T-cell (primary cell): ENCODE results near the gene CROCC. TPM values are rescaled to one million over a fixed set of nuclear protein-coding genes. Genes with fewer than 3 reads are reported as not detected.

Experiments used
- ATAC-seq, 4 experiments: fragments of 200-7000 bp in 3 of 4; fragments of 150-1000 bp in 1 of 4; cut with Tn5 transposase; replicated peaks in 1 of 4; 1 replicate in 3 of 4; 2 replicates in 1 of 4; pipeline ENCODE4 v1.10.0; 2021; ENCODE audit warnings: moderate library complexity in 3 of 4, mild to moderate bottlenecking in 2 of 4, moderate number of reproducible peaks in 1 of 4
- CTCF ChIA-PET, 2 donors: fragments of 300-600 bp; sonication (Branson Sonifier 250); formaldehyde crosslinking; loops; one replicate each; lab custom pipeline; 2022; ENCODE audit warnings: antibody characterized with exemption in 2 of 2; lab: Charles Lee
- POLR2A ChIA-PET, 2 donors: fragments of 300-600 bp; sonication (Branson Sonifier 250); formaldehyde crosslinking; loops; one replicate each; lab custom pipeline; 2022; ENCODE audit warnings: antibody characterized with exemption in 2 of 2; lab: Charles Lee
- DNase-seq, 35 experiments: peaks; one replicate each; pipeline versions ENCODE4 v3.0.0 to v3.0.0-alpha.2; 2013 to 2023
- H3K27ac ChIP-seq: one replicate; pipeline ENCODE4 v1.5.1; 2013; ENCODE audit warnings: low read length
- H3K27me3 ChIP-seq, 2 experiments: replicated peaks in 1 of 2; 1 replicate in 1 of 2; 2 replicates in 1 of 2; pipeline versions ENCODE4 v1.6.1 to v1.7.0; 2013; ENCODE audit warnings: low read length in 1 of 2, mixed read lengths in 1 of 2; ENCODE audit not compliant: control insufficient read depth in 2 of 2, insufficient read depth in 2 of 2; ENCODE audit errors: extremely low read depth in 1 of 2
- H3K36me3 ChIP-seq, 2 donors: 1 replicate in 1 of 2; 2 replicates in 1 of 2; pipeline versions ENCODE4 v1.6.1 to v1.7.0; 2013; ENCODE audit warnings: low read length in 1 of 2; ENCODE audit not compliant: control insufficient read depth in 2 of 2, insufficient read depth in 1 of 2; ENCODE audit errors: extremely low read depth in 1 of 2
- H3K4me1 ChIP-seq, 2 experiments: 1 replicate in 1 of 2; 2 replicates in 1 of 2; pipeline versions ENCODE4 v1.6.1 to v1.7.0; 2013; ENCODE audit warnings: low read length in 2 of 2, mixed read lengths in 1 of 2; ENCODE audit not compliant: insufficient read depth in 2 of 2, control insufficient read depth in 1 of 2; ENCODE audit errors: extremely low read depth in 1 of 2
- H3K4me3 ChIP-seq, 2 donors: 1 replicate in 1 of 2; 2 replicates in 1 of 2; pipeline versions ENCODE4 v1.5.1 to v1.7.0; 2013; ENCODE audit warnings: mild to moderate bottlenecking in 2 of 2, low read length in 1 of 2, moderate library complexity in 1 of 2; ENCODE audit not compliant: control insufficient read depth in 1 of 2; ENCODE audit errors: extremely low read depth in 1 of 2
- H3K9me3 ChIP-seq: 2 replicates; pipeline ENCODE4 v1.7.0; 2013
- H3K27ac Mint-ChIP-seq, 2 donors: one replicate each; pipeline ENCODE4 v1.8.0; 2020 to 2021; ENCODE audit warnings: mild to moderate bottlenecking in 2 of 2, mixed read lengths in 2 of 2
- H3K27me3 Mint-ChIP-seq, 2 donors: one replicate each; pipeline ENCODE4 v1.8.0; 2021 to 2022; ENCODE audit warnings: mixed read lengths in 2 of 2
- H3K36me3 Mint-ChIP-seq: one replicate; pipeline ENCODE4 v1.8.0; 2021; ENCODE audit warnings: mixed read lengths
- H3K4me1 Mint-ChIP-seq, 3 donors: one replicate each; pipeline ENCODE4 v1.8.0; 2020 to 2022; ENCODE audit warnings: mixed read lengths in 3 of 3, mild to moderate bottlenecking in 1 of 3
- H3K4me3 Mint-ChIP-seq, 3 donors: one replicate each; pipeline ENCODE4 v1.8.0; 2020 to 2022; ENCODE audit warnings: mild to moderate bottlenecking in 3 of 3, mixed read lengths in 3 of 3, moderate library complexity in 3 of 3
- H3K9me3 Mint-ChIP-seq, 3 donors: one replicate each; pipeline ENCODE4 v1.8.0; 2020 to 2022; ENCODE audit warnings: mixed read lengths in 3 of 3
- whole genome bisulfite sequencing: methylation state at CpG from one replicate; pipeline ENCODE4 v1.1.5; 2013; ENCODE audit warnings: missing lambda C conversion rate; ENCODE audit not compliant: insufficient coverage; 5-methylcytosine and 5-hydroxymethylcytosine counted together
- total RNA-seq, 35 experiments: library from RNA in 6 of 35; stranded (reverse) in 6 of 35; fragments of 120-200 nt in 1 of 35; gene quantifications; one replicate each; pipeline versions ENCODE4 v1.2.1 to v1.2.4 and lab custom pipeline; 2013 to 2026

Gene CROCC
- total RNA-seq, 5 donors from 2014 or later (not counting 1 experiment from before 2014, with no cell fraction given) = 59.3 to 104 (median 86.4) TPM

- no peak overlapping the region for H3K27ac ChIP-seq
- H3K4me3 Mint-ChIP-seq = no peak overlapping the region
- no CpG with 5 or more reads among the region's 4 CpGs for WGBS
- no peaks in the 10 kb centered on the region for H3K9me3 ChIP-seq
- H3K27me3 Mint-ChIP-seq = peaks cover 19 to 24% of the 10 kb centered on the region in 2 donors
- H3K9me3 Mint-ChIP-seq = no peaks in the 10 kb centered on the region
- POLR2A ChIA-PET = no interaction called here
- H3K4me1 ChIP-seq = peaks cover 0 to 12% of the 10 kb centered on the region in 2 experiments
- peaks cover 13% of the 10 kb centered on the region for H3K36me3 Mint-ChIP-seq
- H3K27ac Mint-ChIP-seq = no peak overlapping the region
- CTCF ChIA-PET = no interaction called here
- DNase-seq (no peak), ATAC-seq (no peak)
- H3K27me3 ChIP-seq = peaks cover 0 to 51% of the 10 kb centered on the region in 2 experiments
- H3K36me3 ChIP-seq = peaks cover 12 to 20% of the 10 kb centered on the region in 2 donors
- peaks cover 10 to 16% (median 11%) of the 10 kb centered on the region in 3 donors for H3K4me1 Mint-ChIP-seq
- no peak overlapping the region for H3K4me3 ChIP-seq
Observed at GRCh38 chr1:16983649-16984048, 61.9 kb downstream of the CROCC start.

- POLR2A ChIA-PET = no interaction called here
- H3K4me3 Mint-ChIP-seq = no peak overlapping the region
- H3K27ac Mint-ChIP-seq = no peak overlapping the region
- H3K4me1 Mint-ChIP-seq = peaks cover 10 to 16% (median 11%) of the 10 kb centered on the region in 3 donors
- H3K36me3 Mint-ChIP-seq = peaks cover 18% of the 10 kb centered on the region
- H3K27me3 Mint-ChIP-seq = peaks cover 19 to 22% of the 10 kb centered on the region in 2 donors
- ATAC-seq = no peak
- CTCF ChIA-PET = no interaction called here
- no peak overlapping the region for H3K27ac ChIP-seq
- peaks cover 0 to 10% of the 10 kb centered on the region in 2 experiments for H3K4me1 ChIP-seq
- H3K9me3 ChIP-seq = no peaks in the 10 kb centered on the region
- 77% methylated on average over 3 of the region's 7 CpGs for WGBS
- peaks cover 0 to 40% of the 10 kb centered on the region in 2 experiments for H3K27me3 ChIP-seq
- H3K4me3 ChIP-seq = no peak overlapping the region
- no peak for DNase-seq
- peaks cover 17 to 25% of the 10 kb centered on the region in 2 donors for H3K36me3 ChIP-seq
- H3K9me3 Mint-ChIP-seq = no peaks in the 10 kb centered on the region
Observed at GRCh38 chr1:16984717-16985116, 63.0 kb downstream of the CROCC start.

DNA sequence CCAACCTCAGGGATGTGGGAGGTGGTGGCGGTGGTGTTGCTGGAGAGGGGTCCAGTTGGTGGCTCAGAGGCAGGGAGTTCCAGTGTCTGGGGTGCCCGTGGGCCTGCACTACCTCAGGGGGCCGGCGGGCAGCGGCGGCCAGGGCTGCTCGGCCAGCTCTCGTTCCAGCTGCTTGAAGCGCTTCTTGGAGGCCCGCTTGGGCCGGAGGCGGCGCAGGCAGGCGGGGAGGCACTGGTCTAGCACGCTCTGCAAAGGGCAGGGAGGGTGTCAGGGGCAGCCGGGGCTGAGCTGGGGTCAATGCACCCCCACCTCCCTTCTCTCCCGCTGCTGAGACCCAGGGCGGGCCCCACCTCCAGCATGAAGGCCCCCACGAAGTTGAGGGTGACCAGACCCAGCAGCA is 64.4 kb downstream of the CROCC start:
- Mint-ChIP-seq H3K9me3 (no peaks in the 10 kb centered on the region), H3K4me3 (no peak overlapping the region), H3K27me3 (peaks cover 14 to 17% of the 10 kb centered on the region in 2 donors), H3K27ac (no peak overlapping the region), H3K36me3 (peaks cover 18% of the 10 kb centered on the region), H3K4me1 (peaks cover 5 to 10% (median 5%) of the 10 kb centered on the region in 3 donors)
- no peak for DNase-seq
- peaks cover 22 to 34% of the 10 kb centered on the region in 2 donors for H3K36me3 ChIP-seq
- ChIA-PET CTCF (no interaction called here), POLR2A (no interaction called here)
- no peak for ATAC-seq
- peaks cover 0 to 30% of the 10 kb centered on the region in 2 experiments for H3K27me3 ChIP-seq
- no peak overlapping the region for H3K27ac ChIP-seq
- H3K4me1 ChIP-seq = no peaks in the 10 kb centered on the region
- H3K4me3 ChIP-seq = no peak overlapping the region
- H3K9me3 ChIP-seq = no peaks in the 10 kb centered on the region
- WGBS = 91% methylated on average over 15 of the region's 19 CpGs

GRCh38 chr1:16986560-16986959 is 64.8 kb downstream of the CROCC start:
- no peak overlapping the region for H3K4me3 Mint-ChIP-seq
- Histone ChIP-seq H3K4me1 (no peaks in the 10 kb centered on the region), H3K27me3 (peaks cover 0 to 25% of the 10 kb centered on the region in 2 experiments), H3K36me3 (peaks cover 22 to 38% of the 10 kb centered on the region in 2 donors), H3K4me3 (no peak overlapping the region), H3K9me3 (no peaks in the 10 kb centered on the region), H3K27ac (no peak overlapping the region)
- no peak overlapping the region for H3K27ac Mint-ChIP-seq
- no peak for ATAC-seq
- peaks cover 9 to 12% of the 10 kb centered on the region in 2 donors for H3K27me3 Mint-ChIP-seq
- ChIA-PET CTCF (no interaction called here), POLR2A (no interaction called here)
- H3K9me3 Mint-ChIP-seq = no peaks in the 10 kb centered on the region
- no peak for DNase-seq
- WGBS = 88% methylated on average over 21 of the region's 23 CpGs
- H3K36me3 Mint-ChIP-seq = peaks cover 21% of the 10 kb centered on the region
- H3K4me1 Mint-ChIP-seq = peaks cover under 1 to 6% (median under 1%) of the 10 kb centered on the region in 3 donors

DNA sequence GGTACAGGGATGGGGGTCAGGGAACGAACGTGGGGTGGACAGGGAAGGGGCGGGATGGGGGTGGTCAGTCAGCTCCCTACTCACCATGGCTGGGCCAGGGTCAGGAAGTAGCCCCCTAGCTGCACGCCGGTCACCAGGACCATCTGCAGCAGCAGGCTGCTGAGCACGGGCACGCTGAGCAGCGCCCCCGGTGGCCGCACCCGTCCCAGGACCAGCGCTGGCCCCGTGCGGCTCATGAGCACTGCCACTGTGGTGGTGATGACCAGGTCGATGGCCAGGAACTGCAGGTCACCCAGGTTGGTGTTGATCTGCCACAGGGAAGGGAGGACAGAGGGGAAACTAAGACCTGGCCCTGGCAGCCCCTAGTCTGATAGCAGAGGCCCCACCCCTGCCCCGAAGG is 65.2 kb downstream of the CROCC start:
- H3K4me3 Mint-ChIP-seq = no peak overlapping the region
- ChIA-PET CTCF (no interaction called here), POLR2A (no interaction called here)
- Histone ChIP-seq H3K27me3 (peaks cover 0 to 21% of the 10 kb centered on the region in 2 experiments), H3K27ac (no peak overlapping the region), H3K36me3 (peaks cover 22 to 41% of the 10 kb centered on the region in 2 donors), H3K4me1 (no peaks in the 10 kb centered on the region), H3K4me3 (no peak overlapping the region), H3K9me3 (no peaks in the 10 kb centered on the region)
- H3K9me3 Mint-ChIP-seq = no peaks in the 10 kb centered on the region
- ATAC-seq (no peak), DNase-seq (no peak)
- H3K27me3 Mint-ChIP-seq = peaks cover 8 to 12% of the 10 kb centered on the region in 2 donors
- peaks cover 21% of the 10 kb centered on the region for H3K36me3 Mint-ChIP-seq
- 88% methylated on average over 15 of the region's 16 CpGs for WGBS
- H3K4me1 Mint-ChIP-seq = peaks cover 0 to 5% (median 0%) of the 10 kb centered on the region in 3 donors
- H3K27ac Mint-ChIP-seq = no peak overlapping the region

DNA sequence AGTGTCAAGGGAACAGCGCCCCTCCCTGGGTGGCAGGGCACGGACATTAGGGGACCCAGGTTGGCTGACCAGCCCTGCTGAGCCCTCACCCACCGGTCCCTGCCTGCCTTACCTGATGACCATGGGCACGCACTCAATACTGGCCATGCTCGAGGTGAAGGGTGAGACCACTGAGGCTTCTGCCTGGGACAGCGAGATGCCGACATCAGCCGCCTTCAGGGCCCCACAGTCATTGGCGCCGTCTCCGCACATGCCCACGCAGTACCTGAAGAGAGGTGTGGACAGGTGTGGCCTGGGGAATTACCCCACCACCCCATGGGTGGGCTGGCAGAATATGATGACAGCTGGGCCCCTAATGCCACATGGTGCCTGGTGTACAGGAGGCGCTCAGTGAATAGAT is 66.5 kb downstream of the CROCC start:
- WGBS = 95% methylated on average over 5 of the region's 13 CpGs
- DNase-seq = no peak
- Histone ChIP-seq H3K36me3 (peaks cover 22 to 45% of the 10 kb centered on the region in 2 donors), H3K4me3 (no peak overlapping the region), H3K9me3 (no peaks in the 10 kb centered on the region), H3K4me1 (no peaks in the 10 kb centered on the region), H3K27ac (no peak overlapping the region), H3K27me3 (peaks cover 0 to 10% of the 10 kb centered on the region in 2 experiments)
- ChIA-PET CTCF (no interaction called here), POLR2A (no interaction called here)
- H3K4me1 Mint-ChIP-seq = peaks cover 0 to 3% (median 0%) of the 10 kb centered on the region in 3 donors
- ATAC-seq = no peak
- no peak overlapping the region for H3K27ac Mint-ChIP-seq
- peaks cover 3 to 4% of the 10 kb centered on the region in 2 donors for H3K27me3 Mint-ChIP-seq
- H3K4me3 Mint-ChIP-seq = no peak overlapping the region
- peaks cover 21% of the 10 kb centered on the region for H3K36me3 Mint-ChIP-seq
- H3K9me3 Mint-ChIP-seq = no peaks in the 10 kb centered on the region
